Hematopoietic multipotent progenitor cell treated with erythropoietin and hydrocortisone succinate and interleukin-3 and kit ligand, for 8 days (in vitro differentiated cells): Measurements from ENCODE around the gene AP3M1.
"Not testable (repeated sequence)": the region's sequence is repeated elsewhere in the genome, so short reads cannot be mapped to it uniquely, and the experiment has no call there.

ENCODE experiments used
- DNase-seq: peaks from one replicate; pipeline ENCODE4 v3.0.0-alpha.2; 2015

Gene AP3M1

DNA sequence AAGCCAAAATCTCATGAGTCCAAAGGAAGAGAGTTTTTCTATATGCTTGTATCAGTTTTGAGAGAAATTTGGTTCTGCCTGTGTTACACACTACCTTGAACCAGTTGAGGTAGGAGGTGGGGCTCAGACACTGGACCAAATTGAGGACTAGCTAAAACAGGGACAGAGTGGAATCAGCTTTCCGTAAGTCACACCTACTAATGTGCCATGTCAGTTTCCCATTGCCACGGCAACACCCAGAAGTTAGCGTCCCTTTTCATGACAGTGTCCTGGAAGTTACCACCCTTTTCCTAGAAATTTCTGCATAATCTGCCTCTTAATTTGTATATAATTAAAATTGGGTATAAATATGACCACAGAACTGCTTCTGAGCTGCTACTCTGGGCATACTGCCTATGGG lies 9.4 kb upstream of the AP3M1 start:
- DNase-seq, result no peak

DNA sequence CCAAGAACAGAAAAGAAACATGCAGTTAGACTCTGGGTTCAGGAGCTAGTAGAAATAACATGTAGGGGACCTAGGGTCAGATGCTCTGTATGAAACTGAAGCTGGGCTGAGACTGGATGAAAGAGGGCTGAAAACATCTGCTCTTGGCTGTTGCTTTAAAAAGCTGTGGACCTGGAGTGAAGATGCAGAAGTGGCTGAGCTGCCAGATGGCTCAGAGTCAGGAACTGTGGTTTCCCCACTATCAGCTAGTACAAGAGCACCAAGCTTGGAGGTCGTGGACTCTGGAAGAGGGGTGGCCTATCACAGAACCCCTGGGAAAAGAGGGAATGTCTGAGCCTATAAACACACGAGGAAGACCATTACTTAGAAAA lies 6.3 kb upstream of the AP3M1 start:
- DNase-seq, result peak; percentile 58

DNA sequence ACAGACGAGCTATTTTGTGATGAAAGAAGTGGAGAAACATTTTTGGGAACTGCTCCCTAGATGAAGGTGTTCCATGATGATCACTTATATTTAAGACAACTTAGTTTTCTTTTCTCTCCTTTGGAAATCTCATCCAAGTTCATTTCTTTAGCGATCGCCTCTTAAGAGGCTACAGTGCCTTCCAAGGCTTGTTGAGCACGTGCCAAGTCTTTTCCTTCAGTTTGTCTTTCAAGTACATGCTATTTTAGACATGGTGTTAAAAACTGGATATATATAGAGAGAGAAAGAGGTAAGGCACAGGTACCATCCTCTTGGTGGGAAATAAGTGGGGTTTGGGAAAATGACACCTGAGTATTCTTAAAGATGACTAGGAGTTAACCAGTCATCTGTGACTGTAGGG lies 3.0 kb upstream of the AP3M1 start:
- no peak for DNase-seq

DNA sequence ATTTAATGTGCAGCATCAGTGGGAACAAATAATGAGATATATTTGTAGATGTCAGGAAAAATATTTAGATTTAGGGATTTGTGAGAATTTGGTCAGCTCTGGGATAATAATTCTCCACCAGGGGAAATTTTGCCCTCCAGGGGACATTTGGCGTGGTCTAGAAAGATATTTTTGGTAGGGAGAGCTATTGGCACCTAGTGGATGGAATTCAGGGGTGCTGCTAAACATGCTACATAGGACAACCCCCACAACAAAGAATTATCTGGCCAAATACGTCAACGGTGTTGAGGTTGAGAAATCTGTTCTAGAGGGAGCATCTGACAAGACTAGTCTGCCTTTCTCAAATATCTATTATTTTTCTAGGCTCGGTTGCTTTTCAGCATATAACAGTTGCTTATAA lies 2.5 kb upstream of the AP3M1 start:
- no peak for DNase-seq

DNA sequence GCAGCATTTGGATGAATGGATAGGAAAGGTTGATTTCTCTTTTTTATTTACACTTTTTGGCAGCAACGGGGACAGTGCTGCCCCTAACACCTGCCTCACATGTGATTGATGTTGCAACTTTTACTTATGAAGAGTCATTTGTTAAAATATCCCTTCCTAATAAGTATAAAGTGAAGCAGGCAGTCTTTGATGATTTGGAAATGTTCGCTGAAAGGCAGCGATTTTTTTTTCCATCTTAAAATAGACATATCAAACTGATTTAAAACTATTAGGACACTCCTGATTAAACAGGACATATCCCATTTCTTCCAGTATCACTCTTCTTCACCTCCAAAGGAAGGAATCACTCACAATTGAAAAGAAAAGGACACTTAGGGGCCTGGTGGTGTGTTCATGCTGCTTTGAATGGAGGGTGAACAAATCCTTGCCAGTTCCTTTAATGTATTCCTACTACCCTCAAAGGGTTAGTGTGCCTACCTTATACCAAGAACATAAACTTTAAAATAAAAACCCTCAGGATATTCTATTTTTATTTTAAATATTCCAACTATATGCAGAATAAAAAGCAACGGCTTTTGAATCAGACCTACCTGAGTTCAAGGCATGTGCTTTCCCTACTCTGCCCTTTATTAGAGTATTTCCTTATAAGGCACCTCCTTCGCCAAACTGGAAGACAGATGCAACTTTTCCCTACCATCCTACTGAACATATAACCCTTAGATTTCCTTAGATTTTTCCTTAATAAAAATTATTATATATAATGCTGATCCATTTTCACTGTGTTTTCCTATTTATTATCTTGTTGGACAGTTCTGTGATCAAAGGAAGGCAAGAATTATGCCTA lies 1.5 kb upstream of the AP3M1 start:
- no peak for DNase-seq

DNA sequence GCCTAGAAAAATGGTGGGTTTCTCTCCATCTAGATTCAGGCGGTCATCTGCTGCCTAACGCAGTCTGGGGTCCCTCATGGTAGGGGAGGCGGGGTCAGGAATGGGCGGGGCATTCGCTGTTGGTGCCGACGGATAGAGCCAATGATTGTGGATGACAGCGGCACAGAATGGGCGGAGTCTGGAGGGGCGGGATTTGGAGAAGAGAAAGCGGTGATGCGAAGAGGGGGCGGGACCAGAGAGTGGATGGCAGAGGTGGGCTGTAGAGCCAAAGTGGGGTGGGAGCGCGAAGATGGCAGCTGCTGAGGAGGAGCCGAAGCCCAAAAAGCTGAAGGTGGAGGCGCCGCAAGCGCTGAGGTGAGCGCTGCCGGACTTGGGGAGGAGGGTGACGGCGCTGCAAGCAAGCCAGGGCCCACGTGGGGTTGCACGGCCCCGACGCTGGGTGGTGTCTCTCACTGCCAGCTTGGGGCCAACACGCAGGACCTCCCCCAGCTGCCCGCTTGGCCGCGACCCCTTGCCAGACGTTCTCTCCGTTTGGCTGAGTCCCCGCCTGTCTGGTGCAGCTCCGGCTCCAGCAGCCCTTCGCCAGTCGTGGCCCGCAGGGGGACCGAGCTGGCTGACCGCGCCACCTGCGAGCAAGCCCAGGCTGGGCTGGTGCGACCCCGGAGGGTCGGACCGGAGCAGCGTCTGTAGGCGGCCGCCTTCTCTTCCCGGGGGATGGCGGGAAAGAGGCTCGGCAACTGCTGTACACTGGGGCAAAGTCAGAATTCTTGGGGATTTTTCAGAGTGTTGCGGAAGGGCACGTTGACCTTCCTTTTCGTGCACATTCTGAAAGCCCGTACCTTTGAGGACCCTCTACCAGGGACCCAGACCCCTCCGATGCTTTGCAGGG lies 606 bp upstream of the AP3M1 start, which contains the start of gene ADK:
Gene ADK (plus strand): TSS at position 232 of the 889 bp plus-strand sequence. CDS start 58 bp downstream, at position 290.
- peak; percentile 99 for DNase-seq

DNA sequence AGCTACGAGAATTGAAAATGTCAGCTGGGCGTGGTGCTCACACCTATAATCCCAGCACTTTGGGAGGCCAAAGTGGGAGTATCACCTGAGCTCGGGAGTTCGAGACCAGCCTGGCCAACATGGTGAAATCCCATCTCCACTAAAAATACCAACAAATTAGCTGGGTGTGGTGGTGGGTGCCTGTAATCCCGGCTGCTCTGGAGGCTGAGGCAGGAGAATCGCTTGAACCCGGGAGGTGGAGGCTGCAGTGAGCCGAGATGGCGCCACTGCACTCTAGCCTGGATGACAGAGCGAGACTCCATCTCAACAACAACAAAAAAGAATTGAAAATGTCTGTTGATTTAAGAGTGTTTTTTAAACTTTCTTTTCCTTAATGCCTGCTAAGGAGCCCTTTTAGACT lies 3.6 kb downstream of the AP3M1 start:
- not testable (repeated sequence) for DNase-seq

DNA sequence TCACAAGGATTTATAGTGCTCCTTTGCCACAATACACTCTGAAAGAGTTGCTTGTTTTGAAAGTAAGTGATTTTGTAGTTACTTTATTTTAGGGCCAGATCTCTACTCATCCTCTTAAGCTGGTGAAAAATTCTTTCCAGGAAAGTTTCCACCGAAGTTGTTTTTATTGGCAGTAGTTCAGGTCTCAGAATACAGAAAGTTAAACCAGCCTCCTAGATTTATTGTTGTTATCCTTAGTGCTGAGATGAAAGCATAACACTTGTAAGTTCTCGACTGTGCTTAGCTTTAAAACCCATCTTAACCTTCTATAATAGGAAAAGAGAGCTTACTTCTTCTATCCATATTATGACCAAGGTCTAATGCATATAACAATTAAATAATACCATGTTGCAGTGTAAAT lies 5.5 kb downstream of the AP3M1 start:
- DNase-seq, result no peak

DNA sequence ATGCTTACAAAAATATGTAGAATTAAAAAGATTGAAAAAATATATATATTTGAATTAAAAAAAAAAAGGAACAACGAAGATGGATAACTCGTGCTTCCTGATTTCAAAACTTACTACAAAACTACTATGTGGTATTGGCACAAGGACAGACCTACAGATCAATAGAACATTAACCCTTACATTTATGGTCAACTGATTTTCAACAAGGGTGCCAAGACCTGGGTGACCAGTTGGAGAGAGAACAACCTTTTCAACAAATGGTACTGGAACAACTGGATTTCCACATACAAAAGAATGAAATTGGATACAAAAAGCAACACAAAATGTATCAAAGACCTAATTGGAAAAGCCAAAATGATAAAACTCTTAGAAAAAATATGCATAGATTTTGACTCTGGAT lies 10.1 kb downstream of the AP3M1 start:
- DNase-seq, result no peak

DNA sequence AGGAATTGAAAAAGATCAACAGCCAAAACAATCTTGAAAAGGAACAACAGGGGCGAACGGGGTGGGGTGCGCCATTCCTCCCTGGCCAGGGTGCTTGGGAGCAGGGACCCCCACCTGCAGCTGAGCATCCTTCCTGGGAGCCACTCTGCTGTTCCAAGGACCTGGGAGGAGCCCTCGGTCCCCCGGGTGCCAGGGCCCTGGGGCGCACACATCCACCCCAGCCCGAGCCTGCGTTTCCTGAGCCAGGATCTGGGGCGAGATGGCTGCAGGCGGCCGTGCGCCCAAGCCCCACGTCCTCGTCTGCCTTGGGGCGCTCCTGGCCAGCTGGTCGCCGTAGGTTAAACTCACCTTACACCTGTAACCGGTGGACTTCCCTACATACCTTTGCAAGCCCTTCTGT lies 10.6 kb downstream of the AP3M1 start:
- DNase-seq, result no peak

DNA sequence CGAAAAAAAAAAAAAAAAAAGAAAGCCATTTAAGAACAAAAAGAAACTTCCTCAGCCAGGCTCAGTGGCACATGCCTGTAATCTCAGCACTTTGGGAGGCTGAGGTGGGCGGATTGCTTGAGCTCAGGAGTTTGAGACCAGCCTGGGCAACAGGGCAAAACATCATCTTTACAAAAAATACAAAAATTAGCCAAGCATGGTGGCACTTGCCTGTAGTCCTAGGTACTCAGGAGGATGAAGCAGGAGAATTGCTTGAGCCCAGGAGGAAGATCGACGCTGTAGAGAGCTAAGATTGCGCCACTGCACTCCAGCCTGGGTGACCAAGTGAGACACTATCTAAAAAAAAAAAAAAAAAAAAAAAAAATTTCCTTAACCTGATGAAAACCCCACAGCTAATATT lies 12.0 kb downstream of the AP3M1 start:
- not testable (repeated sequence) for DNase-seq

DNA sequence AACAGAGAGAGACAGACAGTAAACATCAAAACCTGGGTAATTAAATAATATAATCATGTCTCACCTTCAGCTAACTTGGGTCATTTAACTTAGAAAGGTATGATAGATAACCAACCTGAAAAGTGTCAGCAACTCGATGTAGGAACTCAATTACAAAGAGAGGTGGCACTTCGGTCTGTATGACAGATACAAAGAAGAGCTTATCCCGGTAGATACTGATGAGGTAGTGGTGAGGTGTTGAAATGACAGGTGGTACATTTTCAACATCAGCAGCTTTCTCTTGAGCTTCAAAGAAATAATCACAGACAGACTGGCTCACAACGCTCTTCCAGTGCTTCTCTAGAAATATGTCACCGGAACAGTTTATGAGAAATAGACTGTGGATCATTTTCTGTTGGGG lies 12.6 kb downstream of the AP3M1 start:
- DNase-seq, result no peak

DNA sequence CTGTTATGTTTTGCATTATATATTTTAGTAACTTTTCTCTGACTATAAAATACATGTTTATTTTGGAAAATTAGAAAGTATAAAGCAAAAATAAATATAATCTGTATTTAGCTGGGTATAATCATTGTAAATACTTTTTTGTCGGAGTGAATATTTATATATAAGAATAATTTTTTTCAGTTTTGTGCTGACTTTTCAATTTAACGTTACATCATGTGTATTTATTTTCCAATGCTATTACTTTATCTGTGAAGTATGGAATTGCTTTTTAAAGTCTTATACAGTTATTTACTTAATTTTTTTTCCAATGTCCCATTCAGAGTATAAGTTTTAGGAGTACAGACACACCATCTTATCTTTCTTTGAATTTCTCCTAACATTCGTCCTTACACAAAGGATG lies 15.2 kb downstream of the AP3M1 start:
- DNase-seq, result no peak

DNA sequence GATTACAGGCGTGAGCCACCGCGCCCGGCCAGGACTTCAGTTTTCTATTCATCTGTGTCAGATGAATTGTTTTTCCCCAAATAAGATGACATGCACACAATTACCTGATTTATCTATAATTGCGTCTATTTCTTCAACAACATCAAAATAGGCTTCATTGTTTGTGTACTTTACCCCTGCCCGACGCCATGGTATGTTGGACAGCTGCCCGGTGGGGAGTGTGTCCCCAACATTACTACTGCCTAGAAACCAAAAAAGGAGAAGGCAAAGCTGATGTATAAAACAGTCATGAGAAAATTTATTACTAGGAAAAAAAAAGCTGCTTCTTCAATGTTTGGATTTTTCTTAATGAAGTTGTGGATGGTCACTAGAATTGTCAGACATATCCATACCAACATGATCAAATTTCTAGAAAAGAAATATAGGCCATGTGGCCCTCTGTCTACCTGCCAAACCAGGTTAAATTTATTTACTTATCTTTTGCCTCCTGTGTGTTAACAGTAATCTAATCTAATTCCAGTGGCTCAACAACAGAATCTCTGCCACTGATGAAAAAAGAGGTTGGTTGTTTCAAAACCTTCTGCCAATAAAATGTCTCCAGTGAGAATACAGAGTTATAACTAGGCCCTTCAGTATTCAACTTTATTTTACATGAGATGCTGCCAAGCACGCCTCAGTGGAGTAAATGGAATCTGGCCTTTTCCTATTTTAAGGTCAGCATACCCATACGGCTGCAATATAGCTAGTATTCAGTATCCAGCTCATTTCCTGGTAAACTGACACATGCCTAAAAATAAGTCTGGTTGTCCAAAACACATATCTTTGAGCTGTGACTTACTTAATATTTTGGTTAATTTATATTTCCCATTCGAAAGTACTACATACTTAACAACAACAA lies 16.5 kb downstream of the AP3M1 start:
- DNase-seq, result no peak

DNA sequence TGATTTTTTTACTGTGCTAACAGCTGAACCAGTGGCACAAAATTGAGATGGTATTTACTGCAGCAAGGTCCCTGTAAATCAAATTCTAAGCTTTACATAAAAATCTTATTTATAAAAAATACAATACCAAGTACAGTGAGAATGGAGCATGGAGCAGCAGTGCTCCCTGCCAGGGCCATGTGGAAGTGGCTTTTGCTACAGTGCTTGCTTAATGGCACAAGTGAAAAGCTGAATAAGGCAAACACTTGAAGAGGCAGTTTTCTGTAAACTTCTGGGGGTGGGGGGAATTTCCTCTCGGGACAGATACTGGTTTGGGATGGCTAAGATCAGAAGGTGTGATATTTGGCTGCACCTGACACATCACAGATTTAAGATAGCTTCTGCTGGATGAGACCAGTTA lies 27.5 kb downstream of the AP3M1 start:
- no peak for DNase-seq

DNA sequence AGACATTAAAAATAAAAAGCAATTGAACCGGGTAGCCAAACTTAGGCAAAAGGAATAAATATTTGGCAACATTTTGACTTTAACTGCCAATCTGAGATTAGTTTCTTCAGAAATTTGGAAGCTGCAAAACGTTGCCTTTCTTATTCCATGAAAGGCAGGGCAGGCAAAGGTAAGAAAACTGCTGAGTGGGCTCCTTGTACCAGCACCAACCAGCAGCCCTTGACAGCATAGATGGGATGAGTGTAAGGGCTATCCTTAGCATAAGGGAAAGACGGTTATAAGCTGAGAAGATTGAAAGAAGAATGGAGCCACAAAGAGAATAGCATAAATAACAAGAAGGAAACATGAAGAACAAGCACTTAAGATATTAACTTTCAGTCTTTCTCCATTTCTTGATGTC lies 28.6 kb downstream of the AP3M1 start:
- no peak for DNase-seq

DNA sequence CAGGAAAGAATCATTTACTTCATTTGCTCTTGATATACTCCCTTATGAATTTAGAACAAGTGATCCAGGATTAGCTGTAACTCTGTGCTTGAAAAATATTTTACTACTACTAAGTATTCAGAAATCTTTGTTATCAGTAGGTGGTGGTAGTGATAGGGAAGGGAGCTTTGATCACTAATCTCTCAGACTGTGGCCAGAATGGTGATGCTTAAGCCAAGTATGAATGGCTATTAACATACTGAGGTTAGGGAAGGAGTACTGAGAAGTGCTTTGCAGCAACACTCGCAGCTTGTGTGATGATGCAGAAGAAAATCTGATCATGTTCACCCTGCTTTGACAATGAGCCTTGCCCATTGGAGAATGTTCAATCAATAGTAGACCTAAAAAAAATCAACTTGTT lies 29.3 kb downstream of the AP3M1 start:
- no peak for DNase-seq

DNA sequence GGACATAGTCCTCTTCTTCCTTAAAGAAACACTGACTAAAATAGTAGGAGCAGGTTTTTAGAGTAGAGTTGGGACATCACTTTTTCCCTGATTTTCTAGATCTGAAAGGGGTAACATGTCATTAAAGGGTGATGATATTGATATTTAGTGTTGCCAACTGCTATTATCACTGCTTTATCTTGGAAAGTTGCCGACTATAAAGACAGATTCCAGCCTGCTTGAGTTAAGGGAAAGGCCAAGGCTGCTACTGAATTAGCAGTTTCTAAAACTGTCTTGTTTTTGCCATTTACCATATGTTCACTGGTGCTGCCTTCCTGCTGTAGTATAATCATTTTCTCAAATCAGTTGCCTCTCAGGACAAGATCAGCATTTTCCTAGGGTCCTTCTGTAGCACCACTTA lies 29.7 kb downstream of the AP3M1 start:
- no peak for DNase-seq

DNA sequence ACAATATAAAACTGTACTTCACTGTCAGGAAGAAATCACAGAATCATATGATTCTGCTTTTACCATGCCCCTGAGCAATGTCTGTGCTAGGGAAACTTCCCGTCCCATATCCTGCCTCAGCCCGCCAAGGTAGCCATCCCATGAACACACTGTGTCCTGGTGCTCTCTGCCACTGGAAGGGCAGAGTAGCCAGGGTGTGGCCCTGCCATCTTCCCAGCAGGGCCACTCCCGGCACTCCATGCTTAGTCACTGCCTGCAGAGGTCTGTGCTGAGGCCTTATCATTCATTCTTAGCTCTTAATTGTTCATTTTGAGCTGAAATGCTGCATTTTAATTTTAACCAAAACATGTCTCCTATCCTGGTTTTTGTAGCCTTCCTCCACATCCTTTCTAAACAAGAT lies 31.8 kb downstream of the AP3M1 start:
- DNase-seq, result peak; percentile 52

DNA sequence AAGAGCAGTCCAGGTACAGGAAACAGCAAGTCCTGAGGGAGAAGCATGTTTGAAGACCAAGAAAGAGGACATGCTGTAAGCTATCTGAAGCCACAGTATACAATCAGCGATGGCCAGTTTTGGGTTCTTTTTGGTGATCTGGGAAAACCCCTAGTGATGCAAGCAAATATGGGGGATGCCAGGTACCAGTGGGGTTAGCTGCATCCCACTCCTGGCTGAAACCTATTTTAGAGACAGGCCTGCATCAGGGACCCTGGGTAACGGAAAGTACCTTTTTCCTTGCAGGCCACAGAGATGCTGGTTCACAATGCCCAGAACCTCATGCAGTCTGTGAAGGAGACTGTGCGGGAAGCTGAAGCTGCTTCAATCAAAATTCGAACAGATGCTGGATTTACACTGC lies 32.9 kb downstream of the AP3M1 start:
- DNase-seq, result no peak

DNA sequence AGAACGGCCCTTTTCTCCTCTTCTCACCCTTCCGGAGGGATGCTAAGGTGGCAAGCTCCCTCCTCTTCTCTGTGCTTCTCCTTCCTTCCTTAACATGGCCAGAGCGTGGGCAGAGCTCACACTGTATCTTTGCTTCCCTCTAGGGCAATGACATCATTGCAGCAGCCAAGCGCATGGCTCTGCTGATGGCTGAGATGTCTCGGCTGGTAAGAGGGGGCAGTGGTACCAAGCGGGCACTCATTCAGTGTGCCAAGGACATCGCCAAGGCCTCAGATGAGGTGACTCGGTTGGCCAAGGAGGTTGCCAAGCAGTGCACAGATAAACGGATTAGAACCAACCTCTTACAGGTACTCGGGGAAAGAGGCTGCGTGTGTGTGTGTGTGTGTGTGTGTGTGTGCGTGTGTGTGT lies 36.6 kb downstream of the AP3M1 start:
- no peak for DNase-seq

DNA sequence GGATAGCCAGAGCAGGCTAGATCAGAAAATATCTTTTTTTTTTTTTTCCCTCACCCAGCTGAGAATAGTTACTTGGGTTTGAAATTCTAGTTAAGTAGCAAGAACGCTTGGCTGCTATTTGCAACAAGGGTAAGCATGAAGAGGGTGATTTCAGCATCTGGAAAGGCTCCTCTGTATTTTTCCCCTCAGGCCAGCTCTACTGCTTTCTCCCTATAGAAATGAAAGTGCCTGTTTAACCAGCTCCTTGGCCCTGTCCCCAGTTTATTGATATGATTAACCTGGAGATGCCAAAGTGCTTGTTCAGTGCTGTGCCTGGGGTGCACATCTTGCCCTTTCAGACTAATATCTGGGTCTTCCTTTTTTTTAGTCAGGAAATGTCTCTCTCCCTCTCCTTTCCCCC lies 37.1 kb downstream of the AP3M1 start:
- no peak for DNase-seq

DNA sequence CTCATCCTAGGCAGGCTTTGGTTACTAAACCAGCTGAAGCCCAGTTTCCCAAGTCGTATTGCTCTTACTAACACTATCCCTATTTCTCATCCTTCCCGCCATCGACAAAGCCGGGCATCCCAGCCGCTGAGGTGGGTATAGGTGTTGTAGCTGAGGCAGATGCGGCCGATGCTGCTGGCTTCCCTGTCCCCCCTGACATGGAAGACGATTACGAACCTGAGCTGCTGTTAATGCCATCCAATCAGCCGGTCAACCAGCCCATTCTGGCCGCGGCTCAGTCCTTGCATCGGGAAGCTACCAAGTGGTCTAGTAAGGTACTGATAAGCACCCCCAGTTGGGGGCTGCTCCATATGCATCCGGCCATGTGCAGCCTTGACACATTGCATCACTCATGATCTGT lies 38.8 kb downstream of the AP3M1 start:
- no peak for DNase-seq
